Mammary epithelial cell (primary cell): ENCODE data around the gene IQCE.

Source experiments
- CTCF ChIP-seq, 2 donors: IDR thresholded peaks in 1 of 2; conservative IDR thresholded peaks in 1 of 2; 2 replicates each; pipeline ENCODE4 v1.5.1; 2011 to 2012; ENCODE audit warnings: inconsistent platforms in 2 of 2, low read length in 2 of 2, mild to moderate bottlenecking in 2 of 2, control low read depth in 1 of 2, low read depth in 1 of 2; ENCODE audit not compliant: insufficient read depth in 1 of 2; ENCODE audit errors: extremely low read depth in 1 of 2
- EZH2 ChIP-seq: IDR thresholded peaks from 2 replicates; pipeline ENCODE4 v1.6.1; 2012; ENCODE audit warnings: low read length, inconsistent platforms, borderline replicate concordance

GRCh38 chr7:2657920-2658671, 99.3 kb downstream of the IQCE start:
- TF ChIP-seq CTCF (conservative IDR thresholded peaks at IDR 0.05 in 1 of 2, IDR thresholded peaks at IDR 0.05 in 1 of 2; ENCODE audit: extremely low read depth in 1 of 2, insufficient read depth in 1 of 2, low read depth in 1 of 2, low read length in 2 of 2): no peak
- TF ChIP-seq EZH2: no peak
